HG02970 (cell line): ENCODE measurements around the gene NECAB2.

Experiments
- ATAC-seq: cut with Tn5 transposase; IDR thresholded peaks from one replicate; pipeline ENCODE4 v1.9.1; 2021; ENCODE audit warnings: mild to moderate bottlenecking, moderate library complexity, moderate number of reproducible peaks; ENCODE audit not compliant: unreplicated experiment, low FRiP score

NECAB2 gene

GRCh38 chr16:83967838-83968305, at the start of gene NECAB2:
Gene NECAB2 (plus strand): TSS chr16:83968244. CDS start chr16:83968649, 405 bp downstream.
- ATAC-seq = no peak

GRCh38 chr16:83920894-83921491, 47.1 kb upstream of the NECAB2 start:
- ATAC-seq = no peak

DNA sequence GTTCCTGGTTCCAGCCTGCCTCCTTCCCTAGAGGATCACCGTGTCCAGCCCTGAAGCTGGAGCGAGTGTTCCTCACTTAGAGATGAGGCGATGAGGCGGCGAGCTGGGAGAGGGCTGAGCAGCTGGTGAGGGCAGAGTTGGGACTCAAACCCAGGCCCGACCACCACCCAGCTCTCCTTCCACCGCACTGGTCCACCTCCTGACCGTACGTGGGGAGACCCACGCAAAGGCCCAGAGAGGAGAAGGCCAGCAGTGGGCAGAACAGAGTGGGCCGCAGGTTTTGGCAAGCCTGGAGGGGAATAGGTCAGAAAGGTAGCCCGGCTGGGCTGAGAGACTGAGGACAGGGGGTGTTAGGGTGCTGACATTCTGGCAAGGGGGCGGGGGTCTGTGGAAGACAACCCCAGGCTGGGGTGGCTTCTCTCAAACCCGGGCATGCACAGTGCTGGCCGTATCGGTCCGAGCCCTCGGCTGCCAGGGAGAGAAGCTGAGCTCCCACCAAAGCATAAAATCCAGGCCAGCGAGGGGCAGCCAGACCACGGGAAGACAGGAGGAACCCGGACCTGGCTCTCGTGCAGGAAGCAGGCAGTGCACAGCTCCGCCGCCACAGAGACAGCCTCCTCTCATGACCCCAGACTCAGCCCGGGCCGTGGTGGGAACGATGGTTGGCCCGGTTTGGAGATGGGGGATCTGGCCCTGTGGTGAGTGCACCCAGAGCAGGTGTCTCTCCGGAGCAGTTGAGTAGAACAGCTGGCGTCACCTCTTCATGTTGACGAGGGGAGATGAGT, 44.3 kb upstream of the NECAB2 start:
- no peak for ATAC-seq

GRCh38 chr16:83924686-83925085, 43.4 kb upstream of the NECAB2 start:
- no peak for ATAC-seq

DNA sequence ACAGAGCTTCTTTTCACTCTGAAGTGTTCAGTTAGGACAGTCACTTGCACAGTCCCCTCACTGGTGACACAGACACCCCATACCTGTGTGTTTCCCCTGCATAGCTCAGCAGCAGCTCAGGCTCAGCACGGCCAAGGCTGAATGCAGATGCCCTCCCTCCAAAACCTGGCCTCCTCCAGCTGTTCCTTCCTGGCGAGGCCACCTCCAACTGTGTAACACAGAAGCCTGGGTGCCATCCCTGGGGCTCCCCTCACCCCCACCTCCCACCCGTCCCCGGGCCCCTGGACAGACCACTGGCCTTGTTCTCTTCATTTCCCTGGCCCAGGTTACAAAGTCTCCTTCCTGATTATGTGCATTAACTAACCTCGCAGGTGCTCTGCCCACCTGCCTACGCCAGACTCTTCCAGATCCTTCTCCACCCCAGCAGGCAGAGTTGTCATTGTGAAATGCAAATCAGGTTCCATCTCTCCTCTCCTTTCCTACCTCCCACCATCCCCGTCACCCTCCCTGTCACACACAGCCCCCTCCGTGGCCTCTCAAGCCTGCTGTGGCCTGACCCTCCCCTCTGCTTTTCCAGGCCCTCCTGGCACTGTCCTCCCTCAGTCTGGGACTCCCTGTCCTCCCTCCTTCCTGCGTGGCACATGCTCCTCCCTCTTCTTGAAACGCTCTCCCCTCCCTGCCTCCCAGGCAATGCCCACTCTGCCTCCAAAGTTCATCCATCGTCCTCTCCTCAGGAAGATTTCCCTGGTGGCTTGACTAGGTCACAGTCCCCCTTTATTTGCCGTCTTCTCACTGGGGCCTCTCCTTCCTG, 42.7 kb upstream of the NECAB2 start:
- no peak for ATAC-seq

DNA sequence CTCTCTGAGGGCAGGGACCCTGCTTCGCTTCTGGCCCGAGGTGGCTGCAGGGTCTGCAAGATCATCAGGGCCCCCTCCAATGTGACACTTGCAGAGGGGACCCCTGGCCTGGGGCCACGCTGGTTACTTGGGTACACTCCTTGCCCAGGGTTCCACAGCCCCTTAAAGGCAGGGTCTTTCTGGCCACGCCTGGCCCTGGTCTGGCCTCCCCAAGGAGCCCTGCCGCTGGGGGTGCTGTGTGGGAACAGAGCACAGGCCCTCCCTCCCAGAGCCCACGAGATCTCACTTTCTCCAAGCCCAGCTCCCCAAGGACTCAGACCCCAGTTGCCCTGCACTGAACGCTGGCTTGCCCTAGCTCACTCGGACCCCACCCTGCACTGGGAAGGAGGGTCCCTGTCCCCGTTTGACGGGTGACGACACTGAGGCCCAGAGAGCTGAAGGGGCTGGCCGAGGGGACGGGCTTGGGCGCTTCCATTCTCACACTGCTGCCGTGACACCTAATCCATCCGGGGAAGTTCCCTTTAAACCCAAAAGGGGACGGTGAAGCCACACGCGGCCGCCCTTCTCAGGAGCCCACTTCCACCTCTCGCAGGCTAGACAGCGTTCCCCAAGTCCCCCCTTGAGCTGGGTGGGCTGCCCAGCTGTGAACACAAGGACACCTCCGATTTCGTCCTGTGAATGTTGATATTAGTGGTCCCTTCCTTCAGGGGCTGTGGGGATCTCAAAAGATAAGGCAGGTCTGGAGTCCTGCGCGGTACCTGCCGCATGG, 41.9 kb upstream of the NECAB2 start:
- no peak for ATAC-seq

DNA sequence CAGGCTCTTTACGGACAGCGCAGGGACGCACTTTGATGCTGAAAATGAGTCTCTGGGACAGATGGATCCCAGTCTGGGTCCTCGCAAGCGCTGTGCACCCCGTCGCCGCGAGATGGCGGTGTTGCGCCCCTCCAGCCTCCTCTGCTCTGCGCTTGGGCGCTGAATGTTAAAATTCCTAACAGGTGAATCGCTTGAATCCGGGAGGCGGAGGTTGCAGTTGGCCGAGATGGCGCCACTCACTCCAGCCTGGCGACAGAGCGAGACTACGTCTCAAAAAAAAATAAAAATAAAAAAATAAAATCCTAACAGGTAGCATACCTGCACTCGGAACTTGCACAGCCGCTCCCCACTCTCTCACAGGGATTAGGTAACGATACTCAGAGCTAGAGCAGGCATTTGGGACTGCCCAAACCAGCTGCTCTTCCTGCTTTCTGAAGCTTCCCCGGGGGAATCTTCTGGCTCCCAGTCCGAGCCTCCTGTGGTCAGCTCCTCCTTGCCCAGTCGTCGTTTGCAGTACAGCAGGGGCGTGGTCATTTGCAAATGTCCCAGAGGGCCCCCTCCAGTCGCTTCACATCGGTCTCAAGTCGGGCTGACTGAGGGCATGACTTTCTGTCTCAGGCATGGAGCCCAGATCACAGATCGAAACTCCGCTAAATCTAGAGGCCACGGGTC, 41.2 kb upstream of the NECAB2 start:
- ATAC-seq = no peak

DNA sequence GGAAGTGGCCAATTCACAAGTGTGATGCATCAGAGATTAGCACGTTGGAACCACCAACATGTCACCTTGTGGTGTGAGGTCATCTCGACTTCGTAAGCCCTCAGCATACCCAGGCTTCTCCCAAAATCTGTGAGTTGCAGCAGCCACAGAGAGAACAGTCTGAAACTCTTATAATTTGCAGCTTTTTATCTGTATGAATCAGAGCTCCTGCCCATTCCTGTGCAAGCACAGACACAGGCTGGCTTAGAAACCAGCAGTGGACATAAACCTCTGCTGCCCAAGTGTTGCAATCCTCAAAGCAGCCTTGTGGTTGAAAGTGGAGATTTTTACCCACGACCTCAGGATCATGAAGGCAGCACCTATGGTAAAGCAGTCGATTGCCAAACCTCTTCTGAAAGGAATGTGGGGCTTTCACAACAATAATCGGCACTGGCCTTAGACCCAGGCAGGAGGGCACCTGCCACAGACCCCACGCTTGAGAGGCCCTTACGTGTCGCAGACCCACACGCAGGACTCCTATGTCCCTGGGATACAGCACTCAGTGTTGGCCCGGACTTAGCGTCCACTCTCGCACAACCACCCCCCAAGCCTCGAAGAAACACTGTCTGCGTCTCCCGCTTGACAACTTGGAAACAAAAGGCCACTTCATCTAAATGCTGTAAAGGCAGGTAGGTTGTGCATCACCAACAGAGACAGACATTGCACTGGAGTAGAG, 39.5 kb upstream of the NECAB2 start:
- ATAC-seq = no peak

GRCh38 chr16:83929811-83930555, 38.1 kb upstream of the NECAB2 start:
- no peak for ATAC-seq

DNA sequence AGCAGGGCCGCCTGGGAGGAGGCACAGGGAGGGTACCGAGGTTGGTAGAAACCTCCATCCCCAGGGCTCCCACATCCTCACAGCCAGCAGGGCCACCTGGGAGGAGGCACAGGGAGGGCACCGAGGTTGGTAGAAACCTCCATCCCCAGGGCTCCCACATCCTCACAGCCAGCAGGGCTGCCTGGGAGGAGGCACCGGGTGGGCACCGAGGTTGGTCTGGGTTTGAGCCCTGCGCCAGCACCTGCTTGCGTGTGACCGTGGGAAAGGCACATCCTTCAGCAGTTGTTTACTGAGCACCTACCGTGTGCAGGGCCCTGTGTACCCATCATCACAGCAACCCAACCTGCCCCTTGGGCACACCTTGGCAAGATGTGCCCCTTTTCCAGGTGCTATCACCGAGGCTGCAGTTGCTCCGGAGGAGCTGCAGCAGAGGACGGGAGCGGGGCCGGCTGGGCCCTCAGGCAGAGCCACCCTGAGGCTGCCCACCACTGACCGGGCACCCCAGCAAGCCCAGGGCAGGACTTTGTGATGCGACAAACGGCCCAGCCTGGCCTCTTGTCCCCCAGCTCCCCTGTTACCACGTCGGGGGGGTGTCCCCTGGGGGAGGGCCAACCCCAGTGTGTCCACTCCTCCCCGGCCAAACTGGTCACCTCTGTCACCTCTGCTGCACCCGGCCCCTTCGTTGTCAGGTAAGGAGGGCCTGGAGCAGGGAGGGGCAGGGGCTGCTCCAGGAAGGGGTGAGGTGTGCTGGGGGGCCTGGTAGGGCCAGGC, 37.1 kb upstream of the NECAB2 start:
- no peak for ATAC-seq

- no peak for ATAC-seq
Measured at GRCh38 chr16:83931556-83931955, 36.5 kb upstream of the NECAB2 start.

DNA sequence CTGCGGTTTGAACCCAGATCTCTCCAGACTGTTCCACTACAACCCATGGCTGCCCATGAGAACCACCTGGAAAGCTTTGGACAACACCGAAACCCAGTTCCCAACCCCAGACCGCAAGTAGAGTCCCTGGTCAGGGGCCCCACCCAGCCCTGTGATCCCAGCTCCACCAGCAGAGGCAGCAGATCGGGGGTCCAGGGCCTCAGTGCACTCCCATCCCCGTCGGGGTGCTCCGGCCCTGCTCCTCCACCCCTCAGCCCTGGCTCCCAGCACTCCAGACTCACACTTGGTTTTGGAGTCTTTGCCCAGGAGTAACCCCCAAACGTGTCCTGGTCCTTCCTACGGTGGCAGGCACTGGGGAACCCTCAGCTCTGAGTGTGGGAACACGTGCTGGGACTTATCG, 35.7 kb upstream of the NECAB2 start:
- no peak for ATAC-seq

GRCh38 chr16:83932955-83933673, 34.9 kb upstream of the NECAB2 start:
- ATAC-seq = no peak

- ATAC-seq = no peak
Measured at GRCh38 chr16:83933885-83934683, 34.0 kb upstream of the NECAB2 start.

- no peak for ATAC-seq
Measured at GRCh38 chr16:83934684-83934977, 33.4 kb upstream of the NECAB2 start.

DNA sequence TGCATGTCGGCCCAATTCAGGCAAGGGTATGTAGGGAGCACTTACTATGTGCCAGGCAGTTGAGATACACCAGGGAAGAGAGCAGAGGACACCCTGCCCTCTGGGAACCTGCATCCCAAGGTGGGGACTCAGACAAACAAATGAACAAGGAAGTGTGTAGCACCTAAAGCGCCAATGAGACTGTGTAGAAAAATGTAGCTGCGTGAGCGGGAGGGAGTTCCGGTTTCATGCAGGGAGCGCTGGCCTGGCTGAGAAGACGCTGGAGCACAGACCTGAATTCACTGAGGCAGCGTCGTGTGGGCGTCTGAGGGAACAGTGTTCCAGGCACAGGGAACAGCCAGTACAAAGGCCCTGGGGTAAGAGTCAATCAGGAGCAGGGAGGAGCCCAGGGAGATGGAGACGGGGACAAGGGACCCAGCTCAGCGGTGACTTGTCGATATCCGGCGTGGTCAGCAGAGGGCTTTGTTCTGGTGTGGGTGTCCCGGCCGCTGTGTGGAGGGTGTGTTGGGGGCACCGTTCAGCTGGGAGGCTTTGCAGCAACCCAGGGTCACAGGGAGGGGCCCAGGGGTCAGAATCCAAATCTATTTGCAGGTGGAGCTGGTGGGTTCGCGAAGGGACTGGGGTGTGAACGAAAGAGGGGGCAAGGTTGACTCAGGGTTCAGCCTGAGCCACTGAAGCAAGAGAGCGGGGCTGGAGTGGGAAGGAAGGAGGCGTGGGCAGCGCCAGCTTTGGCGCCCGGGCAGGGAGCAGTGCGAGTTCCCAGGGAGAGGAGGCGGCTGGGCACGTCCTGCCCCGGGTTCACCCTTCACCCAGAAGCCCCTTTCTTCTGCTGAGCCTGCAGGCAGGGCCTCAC, 32.8 kb upstream of the NECAB2 start:
- no peak for ATAC-seq
